Activated effector memory CD4-positive, alpha-beta T cell treated with Interleukin-2 at 50 U/mL for 16 hours (primary cell): ENCODE data around the gene RFLNA.

ENCODE experiments used
- DNase-seq: peaks from one replicate; pipeline ENCODE4 v3.0.0-alpha.2; 2020

Gene RFLNA

DNA sequence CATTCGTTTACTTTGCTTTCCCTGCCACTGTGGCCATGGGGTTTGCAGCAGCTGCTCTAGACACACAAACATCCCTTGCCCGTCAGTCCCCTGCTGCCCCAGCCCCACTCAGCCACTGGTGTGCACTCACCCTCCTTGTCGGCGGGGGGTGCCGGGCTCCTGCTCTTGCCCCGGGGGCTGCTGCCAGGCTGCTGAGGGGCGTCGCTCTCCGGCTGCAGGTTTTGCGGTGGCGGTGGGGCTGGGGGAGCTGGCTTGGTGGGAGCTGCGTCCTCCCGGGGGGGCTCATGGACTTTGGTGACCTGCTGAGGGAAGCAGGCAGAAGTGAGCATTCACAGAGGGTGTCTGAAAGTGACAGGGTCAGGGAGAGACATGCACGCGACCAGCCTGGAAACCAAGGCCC is 67.1 kb downstream of the RFLNA start:
- DNase-seq: no peak

DNA sequence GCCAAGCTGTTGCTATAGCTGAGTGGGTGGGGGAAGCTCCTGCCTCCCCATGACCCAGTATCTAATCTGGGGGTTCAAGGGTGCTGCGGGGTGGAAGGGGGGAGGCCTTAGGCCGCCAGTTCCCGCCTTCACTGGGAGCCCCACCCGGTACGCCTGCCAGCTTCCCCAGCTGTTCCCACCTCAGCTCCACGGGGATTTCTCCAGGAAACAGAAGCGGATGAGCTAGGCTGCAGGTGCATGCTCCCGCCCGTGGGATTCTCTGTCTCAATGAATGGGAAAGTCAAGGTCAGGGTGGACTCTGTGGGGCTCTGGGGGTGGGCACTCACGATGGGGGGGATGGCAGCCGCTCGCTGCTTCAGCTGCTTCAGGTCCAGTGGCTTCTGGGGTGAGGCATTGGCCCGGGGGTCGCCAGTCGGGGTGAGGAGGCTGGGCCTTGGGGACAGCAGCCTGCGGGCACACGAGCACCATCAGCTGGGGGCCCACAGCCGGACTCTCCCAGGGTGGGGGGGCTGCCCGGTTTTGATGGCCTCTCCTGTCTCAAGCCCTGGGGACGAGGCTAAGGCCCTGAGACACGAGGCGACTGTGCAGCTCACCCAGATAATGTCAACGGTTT is 68.6 kb downstream of the RFLNA start:
- no peak for DNase-seq

DNA sequence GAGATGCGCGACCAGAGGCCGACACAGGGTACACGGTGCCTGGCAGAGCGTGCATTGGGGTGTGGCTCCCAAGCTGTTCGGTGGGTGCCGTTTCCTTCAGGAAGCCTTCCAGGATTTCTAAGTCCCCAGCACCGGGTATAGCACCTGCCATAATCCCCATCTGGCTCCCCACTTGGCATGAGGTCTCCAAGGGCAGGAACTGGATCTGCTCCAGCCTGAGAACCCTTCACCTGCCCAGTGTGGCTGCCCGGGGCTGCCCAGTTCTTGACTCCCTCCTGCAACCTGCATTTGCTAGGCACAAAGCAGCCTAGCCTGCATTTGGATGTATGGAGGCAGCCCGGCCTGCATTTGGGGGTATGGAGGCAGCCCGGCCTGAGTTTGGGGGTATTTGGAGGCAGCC is 69.7 kb downstream of the RFLNA start:
- no peak for DNase-seq
